Suppressor macrophage treated with lipopolysaccharide for 1 hour (primary cell): Measurements from ENCODE around the gene CTIF.
"Not testable (repeated sequence)": the region's sequence is repeated elsewhere in the genome, so short reads cannot be mapped to it uniquely, and the experiment has no call there.

Source experiments
- DNase-seq, 3 donors: peaks; one replicate each; pipeline ENCODE4 v3.0.0-alpha.2; 2020 to 2022

The CTIF gene

GRCh38 chr18:48538531-48539405 is at the start of gene CTIF:
Gene CTIF, plus strand, starts transcription at chr18:48539031. Its CDS starts 80,535 bp downstream, at chr18:48619566.
- peak; percentile 91 to 96 (median 94) for DNase-seq

- DNase-seq: no peak
These were observed 48.1 kb upstream of the CTIF start for GRCh38 chr18:48490641-48491293.

DNA sequence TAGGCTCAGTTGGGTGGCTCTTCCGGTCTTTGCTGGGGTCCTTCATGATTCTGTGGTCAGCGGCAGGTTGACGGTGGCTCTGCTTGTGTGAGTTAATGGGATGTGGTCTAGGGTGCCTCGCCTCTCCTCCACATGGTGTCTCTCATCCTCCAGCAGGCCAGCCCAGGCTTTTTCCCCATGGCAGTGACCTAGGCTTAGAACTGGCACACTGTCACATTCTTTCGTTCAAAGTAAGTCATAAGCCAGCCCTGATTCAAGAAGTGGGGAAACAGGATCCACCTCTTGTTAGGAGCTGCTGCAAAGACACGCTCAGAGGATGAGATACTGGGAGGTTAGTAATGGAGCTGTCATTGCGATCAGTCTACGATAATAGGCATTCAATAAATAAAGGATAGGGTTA is 46.0 kb upstream of the CTIF start:
- no peak for DNase-seq

- DNase-seq: no peak
These were observed 45.2 kb upstream of the CTIF start for GRCh38 chr18:48493434-48494230.

DNA sequence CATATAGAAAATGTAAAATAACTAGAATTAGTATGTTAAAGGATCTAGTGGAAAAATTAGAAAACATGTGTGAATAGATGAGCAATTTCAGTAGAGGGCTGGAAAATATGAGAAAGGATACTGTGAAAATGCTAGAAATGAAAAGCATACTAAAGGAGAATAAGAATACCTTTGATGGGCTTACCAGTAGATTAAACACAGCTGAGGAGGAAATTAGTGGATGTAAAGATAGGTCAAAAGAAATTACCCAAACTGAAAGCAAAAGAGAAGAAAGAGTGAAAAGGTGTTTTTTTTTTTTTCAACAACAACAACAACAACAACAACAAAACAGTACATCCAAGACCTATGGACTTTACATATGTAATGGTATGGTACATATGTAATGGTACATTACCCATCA is 41.0 kb upstream of the CTIF start:
- DNase-seq: no peak

- DNase-seq: peak in 2 of 3 donors; percentile 31 to 41
These were observed 38.3 kb upstream of the CTIF start for GRCh38 chr18:48500517-48500916.

DNA sequence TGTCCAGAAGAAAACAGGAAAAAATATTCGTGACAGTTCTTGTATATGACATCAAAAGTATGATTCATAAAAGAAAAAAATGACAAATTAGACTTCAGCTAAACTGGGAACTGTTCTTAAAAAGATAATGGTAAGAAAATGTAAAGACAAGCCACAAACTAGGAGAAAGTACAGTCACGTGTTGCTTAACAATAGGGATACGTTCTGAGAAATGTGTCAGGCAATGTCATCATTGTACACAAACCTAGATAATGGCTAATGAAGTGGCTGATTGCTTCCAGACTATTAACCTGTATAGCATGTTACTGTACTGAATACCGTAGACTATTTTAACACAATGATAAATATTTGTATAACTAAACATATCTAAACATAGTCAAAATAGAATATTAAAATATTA is 35.9 kb upstream of the CTIF start:
- peak in 2 of 3 donors; percentile 8 to 28 for DNase-seq

GRCh38 chr18:48504819-48505218 is 34.0 kb upstream of the CTIF start:
- DNase-seq: no peak

DNA sequence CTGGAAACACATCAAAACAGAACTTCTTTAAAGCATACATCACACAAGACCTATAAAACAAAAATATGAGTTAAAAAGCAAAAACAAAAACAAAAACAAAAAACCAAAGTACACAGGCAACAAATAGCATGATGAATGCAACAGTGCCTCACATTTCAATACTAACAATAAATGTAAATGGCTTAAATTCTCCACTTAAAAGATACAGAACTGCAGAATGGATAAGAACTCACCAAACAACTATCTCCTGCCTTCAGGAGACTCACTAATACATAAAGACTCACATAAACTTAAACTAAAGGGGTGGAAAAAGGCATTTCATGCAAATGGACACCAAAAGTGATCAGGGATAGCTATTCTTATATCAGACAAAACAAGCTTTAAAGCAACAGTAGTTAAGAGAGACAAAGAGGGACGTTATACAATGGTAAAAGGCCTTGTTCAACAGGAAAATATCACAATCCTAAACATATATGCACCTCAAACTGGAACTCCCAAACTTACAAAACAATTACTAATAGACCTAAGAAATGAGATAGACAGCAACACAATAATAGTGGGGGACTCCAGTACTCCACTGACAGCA is 31.8 kb upstream of the CTIF start:
- not testable (repeated sequence) for DNase-seq

DNA sequence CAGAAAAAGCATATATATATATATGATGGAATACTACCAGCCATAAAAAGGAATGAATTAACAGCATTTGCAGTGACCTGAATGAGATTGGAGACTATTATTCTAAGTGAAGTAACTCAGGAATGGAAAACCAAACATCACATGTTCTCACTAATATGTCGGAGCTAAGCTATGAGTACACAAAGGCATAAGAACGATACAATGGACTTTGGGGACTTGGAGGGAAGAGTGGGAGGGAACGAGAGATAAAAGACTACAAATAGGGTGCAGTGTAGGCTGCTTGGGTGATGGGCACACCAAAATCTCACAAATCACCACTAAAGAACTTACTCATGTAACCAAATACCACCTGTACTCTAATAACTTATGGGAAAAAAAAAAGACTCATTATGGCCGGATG is 26.3 kb upstream of the CTIF start:
- DNase-seq: not testable (repeated sequence)

DNA sequence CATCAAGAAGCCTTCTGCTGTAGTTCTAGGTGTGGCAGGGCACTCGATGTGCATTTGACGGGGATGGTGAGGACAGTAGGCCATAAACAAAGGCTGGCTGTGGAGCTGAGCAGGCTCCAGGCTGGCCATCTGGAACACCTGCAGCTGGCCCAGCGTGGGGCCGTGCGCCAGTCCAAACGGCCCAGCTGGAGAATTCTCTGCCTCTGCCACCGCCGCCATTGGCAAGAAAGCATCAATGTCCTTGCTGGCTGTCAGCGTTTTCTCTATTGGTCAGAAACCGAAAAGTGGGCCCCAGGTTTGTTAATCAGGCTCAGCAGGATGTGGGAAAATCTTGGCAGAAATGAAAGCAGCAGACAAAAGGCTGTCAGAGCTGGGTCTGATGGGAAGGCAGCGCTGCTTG is 24.0 kb upstream of the CTIF start:
- no peak for DNase-seq

GRCh38 chr18:48517048-48517447 is 21.8 kb upstream of the CTIF start:
- DNase-seq: no peak

- DNase-seq: no peak
These were observed 19.3 kb upstream of the CTIF start for GRCh38 chr18:48519431-48520100.

- DNase-seq: peak in 1 of 3 donors; percentile 3
These were observed 17.1 kb upstream of the CTIF start for GRCh38 chr18:48521723-48522122.

DNA sequence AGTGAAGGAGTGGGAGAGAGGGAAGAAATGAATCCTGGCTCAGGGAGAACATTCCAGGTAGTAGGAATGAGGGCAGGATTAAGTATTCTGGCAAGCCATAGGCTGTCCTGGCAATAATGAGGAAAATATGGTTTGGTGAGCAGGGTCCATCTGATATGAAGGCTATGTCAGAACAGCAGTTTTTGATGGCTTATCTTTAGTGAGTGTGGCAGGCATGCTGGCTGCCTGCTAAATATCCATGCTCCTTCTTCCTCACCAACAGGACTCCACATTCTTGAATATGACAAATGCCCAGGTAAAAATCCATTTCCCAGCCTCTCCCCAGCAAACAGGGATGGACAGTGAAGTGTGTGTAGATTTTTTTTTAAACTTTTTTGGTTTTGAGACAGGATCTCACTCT is 13.2 kb upstream of the CTIF start:
- DNase-seq: no peak

GRCh38 chr18:48527461-48527860 is 11.4 kb upstream of the CTIF start:
- DNase-seq: no peak

DNA sequence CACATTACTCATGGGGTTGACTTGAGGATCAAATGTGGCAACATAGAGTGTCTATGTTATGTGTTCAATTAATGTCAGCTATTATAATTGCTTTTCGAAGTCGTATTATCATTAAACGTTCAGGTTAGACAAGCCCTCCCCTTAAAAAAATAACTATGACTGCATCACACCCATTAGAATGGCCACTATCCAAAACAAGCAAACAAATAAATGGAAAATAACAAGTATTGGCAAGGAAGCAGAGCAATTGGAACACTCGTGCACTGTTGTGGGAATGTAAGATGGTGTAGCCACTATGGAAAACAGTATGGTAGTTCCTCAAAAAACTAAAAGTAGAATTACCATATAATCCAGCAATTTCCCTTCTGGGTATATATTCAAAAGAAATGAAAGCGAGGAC is 10.0 kb upstream of the CTIF start:
- DNase-seq: no peak

DNA sequence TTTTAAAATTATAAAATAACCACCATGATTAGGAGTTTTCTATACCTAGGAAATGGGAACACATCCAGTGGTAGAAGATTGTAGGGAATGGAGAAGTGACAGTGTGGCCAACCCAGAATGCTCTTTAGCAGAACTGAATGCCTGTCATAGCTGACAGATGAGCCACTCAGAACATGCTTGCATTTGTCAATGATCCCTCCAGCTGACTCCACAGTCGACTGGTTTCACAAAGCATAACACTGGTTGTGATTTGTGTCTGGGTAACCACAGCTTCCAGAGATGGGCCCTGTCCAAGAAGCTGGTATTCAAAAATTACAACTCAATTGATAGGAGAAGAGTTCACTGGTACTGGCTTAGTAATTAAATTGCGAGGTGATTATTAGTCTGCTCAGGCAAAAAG is 9.0 kb upstream of the CTIF start:
- peak; percentile 16 to 47 (median 40) for DNase-seq

DNA sequence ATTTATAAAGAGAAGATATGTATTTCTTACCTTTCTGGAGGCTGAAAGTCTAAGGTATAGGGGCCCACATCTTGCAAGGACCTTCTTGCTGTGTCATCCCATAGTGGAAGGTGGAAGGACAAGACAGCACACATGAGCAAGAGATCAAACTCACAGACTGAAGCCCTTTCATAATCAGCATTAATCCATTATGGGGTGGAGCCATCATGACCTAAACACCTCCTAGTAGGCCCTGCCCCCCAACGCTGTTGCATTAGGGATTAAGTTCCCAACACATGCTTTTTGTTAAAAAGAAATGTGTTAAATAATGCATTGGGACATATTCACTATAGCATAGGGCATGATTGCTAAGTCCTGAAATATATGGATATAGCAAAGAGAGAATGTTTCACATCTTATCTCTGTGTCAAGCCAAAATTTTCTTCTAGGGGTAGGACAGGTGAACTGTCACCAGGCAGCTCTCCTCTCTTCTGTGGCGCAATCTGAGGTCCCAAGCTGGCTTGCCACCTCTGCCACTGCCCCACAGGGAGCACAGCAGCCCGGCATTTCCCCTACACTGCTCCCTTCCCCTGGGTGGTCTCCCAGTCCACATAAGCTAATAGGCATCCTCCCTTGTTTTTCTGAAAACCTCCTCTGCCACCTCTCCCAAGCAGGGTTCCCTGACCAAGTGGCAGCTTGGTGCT is 8.3 kb upstream of the CTIF start:
- DNase-seq: no peak

- no peak for DNase-seq
These were observed 7.8 kb upstream of the CTIF start for GRCh38 chr18:48531082-48531403.

- peak; percentile 70 to 82 (median 79) for DNase-seq
These were observed 6.9 kb upstream of the CTIF start for GRCh38 chr18:48531908-48532307.
